Pons (tissue), 1 donor: ENCODE measurements around the gene CXCL6.
A peak's percentile ranks its signal among the peaks of the same experiment; 100 is the strongest.

Experiments used
- DNase-seq: peaks from one replicate; pipeline ENCODE4 v3.0.0-alpha.2; 2016; ENCODE audit warnings: low spot score

CXCL6 gene

DNA sequence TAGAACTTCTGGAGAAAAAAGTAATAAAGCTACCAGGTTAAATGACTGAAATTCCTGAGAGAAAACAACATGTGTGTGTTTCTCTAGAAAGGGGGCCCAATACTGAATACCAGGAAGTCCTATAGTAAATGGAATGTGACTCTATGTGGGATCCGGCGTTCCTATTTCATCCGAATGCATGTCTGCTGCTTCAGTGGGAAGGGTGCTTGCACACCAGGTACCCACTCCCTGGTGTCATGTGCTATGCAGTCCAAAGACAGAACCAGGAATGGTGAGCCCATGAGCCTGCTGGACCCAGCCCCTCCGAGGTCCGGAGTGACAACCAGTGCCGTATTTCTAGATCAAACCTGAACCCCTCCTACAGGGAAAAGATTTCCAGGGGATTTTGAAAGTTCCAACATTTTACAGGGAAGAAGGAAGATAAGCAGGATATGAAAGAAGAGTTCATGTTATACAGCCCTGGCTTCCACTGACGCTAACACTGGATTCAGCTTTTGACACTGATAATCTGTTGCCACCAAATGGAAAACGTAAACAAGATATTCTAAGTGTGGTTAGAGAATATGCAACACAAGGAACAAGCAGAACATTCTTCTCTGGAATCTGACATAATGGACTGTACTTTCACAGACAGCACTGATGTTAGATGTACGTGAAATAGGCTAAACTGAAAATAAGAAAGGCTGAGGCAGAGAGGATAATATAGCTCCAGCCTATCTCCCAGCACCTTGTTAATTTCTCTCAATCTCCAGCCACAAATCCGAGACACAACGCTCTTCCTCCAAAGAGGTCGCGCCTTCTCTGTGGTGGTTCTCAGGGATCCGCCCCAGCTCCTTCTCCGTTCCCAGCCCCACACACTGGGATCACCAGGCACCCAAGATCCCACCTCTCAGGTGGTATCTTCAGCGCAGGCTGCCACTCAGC is 32.0 kb downstream of the CXCL6 start:
- no peak for DNase-seq

- no peak for DNase-seq
These were observed 32.9 kb downstream of the CXCL6 start, which contains the start of gene CXCL1 for GRCh38 chr4:73869130-73870055. TSS of gene CXCL1 (plus strand) at chr4:73869393. CDS start at chr4:73869471, 78 bp downstream.

DNA sequence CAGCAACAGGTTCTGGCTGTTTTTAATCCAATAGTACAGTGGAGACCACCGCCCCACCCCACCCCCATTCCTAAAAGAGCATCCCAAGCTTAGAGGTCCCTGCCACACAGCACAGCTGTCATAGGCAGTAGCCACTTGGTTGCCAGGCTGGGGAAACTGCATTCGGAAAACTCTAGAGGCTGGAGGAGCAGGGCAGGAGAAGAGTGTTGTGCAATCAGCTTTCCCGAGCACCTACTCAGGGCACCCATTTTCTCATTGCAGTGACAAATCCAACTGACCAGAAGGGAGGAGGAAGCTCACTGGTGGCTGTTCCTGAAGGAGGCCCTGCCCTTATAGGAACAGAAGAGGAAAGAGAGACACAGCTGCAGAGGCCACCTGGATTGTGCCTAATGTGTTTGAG is 33.8 kb downstream of the CXCL6 start:
- no peak for DNase-seq

DNA sequence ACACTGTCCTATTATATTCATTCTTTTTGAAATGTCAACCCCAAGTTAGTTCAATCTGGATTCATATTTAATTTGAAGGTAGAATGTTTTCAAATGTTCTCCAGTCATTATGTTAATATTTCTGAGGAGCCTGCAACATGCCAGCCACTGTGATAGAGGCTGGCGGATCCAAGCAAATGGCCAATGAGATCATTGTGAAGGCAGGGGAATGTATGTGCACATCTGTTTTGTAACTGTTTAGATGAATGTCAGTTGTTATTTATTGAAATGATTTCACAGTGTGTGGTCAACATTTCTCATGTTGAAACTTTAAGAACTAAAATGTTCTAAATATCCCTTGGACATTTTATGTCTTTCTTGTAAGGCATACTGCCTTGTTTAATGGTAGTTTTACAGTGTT is 34.3 kb downstream of the CXCL6 start:
- DNase-seq = no peak

- DNase-seq = no peak
These were observed 35.2 kb downstream of the CXCL6 start for GRCh38 chr4:73871511-73872310.

DNA sequence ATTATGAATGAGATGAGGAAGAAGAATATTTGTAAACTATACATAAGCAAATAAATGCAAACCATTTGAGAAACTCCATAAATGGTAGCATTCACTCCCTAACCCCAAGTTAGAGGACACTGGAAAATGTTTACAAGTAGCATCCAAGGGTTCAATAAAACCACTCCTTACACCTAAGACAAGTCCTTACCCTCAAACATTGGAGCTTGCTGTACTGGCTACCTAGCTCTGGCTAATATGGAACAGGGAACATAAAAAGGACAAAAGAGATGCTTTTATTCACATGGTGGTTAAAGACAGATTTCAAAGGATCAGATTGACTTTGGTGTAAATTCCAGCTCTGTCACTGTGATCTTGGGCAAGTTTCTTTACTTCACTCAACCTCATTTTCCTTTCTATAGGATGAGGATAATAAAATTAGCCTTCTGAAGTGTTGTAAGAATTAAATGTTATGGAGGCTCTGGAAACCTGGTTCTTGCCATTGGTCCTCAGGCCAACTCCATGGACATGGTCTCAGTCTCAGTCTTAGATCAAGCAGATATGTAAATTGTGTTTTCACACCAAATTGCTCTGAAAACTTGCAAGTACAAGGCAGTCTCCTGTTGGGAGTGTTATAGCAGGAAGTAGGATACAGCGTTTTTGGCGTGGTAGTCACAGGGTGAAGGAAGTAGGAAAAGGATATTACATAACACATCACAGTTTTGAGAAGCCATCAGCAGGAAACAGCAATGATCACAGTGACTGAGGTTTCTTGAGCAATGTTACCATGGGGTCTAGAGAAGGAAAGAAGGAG is 36.0 kb downstream of the CXCL6 start:
- peak; percentile 9 for DNase-seq

GRCh38 chr4:73874386-73874785 is 37.9 kb downstream of the CXCL6 start:
- DNase-seq = no peak

DNA sequence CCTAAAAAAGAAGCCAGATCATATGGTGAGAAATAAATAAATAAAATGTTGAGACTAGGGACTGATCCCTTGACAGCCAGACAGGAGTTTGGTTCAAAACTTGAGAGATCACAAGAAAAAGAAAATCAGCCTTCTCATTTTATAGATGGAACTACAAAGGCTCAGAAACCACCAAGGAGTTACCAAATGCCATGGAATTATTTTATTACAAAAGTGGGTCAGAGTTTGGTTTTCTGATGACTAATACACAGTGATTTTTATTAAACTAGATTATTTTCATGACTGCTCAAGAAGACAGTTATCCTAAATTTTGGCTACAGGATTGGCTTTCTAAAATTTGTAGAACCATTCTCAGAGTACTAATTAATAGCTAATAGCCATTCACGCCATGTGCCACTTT is 38.9 kb downstream of the CXCL6 start:
- DNase-seq = no peak

DNA sequence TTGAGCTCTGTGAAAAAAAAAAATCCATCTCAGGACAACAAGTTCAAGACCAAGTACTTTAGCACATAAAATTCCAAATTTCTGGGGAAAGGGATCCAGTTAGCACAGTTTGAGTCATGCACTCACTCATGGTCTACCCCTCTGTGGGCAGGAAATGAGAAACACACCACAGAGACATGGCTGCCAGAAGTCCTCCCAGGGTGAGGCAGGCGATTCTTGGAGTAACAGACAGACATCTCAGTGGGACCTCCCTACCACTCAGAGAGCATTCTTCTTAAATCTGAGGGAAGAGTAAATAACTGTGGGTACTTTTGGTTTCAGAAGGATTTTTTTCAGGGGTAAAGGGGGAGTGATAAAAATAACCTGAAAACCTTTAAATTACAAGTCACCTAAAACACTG is 46.8 kb downstream of the CXCL6 start:
- DNase-seq = no peak

DNA sequence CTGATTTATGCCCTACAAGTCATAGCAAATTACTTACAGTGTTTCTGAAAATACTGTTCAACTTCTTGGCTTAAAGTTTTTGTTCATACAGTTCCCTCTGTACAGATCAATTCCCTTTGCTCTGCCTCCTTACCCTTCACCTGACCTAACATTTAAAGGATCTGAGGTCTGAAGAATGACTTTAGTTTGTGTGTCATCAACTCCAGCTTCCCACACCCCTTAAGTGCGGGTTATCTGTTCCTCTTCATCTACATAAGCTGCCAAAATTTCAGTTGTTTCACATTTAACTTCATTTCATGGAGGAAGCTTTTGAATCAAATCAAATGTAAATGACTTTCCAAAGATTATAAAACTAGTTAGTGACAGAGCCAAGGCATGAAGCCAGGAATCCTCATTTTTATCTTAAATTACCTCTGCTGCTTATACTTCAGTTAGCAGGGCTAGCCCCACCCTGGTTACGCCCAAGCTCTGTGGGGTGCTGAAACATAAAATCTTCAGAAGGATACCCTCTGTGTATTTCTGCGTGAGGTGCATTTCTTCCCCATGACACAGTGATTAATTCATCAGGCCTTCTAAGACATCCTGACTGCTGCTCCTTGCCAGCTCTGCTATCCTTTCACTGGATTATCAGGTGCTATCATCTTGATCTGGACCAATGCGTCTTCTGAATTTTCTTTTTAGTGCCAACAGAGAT is 49.2 kb downstream of the CXCL6 start:
- DNase-seq = no peak
